G401.6 (cell line): Measurements from ENCODE around the gene ID2.

Experiments used
- FAIRE-seq: peaks from 2 replicates; lab custom pipeline; 2012; peaks lifted over from hg19 to GRCh38; lab: Jason Lieb, UNC

The ID2 gene

DNA sequence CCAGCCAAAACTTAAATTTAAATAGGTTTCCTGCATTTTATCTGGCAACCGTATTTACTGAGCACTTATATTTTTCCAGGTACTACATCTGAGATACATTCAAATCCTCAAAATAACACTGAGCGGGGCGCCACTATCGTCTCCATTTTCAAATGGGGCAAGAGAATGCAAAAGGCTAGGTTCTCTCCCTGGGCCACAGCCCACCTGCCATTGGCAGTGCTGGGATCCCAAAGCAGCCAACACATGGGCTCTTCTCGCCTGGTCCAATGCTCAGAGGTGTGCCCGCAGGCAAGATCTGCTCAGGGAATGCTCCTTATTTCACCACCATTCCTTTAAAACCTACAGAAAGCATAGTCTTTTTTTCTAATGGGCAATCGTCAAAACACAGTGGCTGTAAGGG lies 11.3 kb upstream of the ID2 start:
- FAIRE-seq, result no peak

DNA sequence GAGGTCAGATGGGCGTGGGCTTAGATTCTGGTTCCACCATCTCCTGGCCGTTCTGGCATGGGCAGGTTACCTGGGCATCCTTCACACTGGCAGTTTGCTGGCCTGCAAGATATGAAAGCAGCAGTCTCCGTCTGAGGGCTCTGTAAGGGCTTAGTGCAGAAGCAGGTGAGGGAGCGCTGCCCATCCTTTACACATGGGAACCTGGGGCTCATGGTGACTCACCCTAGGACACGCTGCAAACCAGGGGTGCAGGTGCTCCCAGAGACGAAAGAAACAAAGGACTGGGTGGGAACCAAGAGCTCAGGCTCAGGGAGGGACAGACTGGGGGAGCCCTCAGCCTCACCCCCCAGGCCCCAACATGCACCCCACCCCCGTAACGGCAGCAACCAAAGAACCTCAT lies 10.7 kb upstream of the ID2 start:
- no peak for FAIRE-seq

DNA sequence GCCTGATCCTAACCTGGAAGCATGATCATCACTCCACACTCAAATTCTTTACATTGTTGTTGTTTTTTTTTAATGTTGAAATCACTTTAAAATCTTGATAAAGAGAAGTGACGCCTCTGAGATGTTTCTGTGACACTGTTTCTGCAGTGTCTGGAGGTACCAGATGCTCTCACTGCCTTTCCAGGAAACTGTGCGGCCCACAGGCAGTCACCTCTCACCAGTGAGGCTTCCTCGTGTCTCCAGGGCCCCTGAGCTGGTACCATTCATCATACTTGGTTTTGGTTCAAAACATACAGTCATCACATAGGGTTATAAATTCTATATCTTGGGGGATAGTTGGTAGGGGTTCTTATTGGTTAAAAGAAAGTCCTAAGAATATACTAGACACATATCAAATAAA lies 10.1 kb upstream of the ID2 start:
- no peak for FAIRE-seq

DNA sequence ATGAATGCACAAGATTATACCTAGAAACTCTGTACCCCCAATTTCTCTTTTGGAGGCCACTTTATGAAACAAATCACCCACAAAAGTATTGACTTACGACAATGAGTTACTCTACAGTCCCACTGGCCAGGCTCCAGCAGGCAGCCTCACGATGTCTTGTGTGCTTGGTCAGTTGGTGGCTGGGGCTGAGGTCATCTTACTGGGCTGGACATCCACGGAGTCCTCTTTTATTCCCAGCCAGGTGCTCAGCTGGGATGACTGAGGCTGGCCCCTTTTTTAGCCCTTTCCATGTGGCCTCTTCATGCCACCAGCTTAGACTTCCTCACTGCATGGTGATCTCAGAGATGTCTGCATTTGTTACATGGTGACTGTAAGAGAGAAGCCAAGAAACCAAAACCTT lies 8.9 kb upstream of the ID2 start:
- no peak for FAIRE-seq

DNA sequence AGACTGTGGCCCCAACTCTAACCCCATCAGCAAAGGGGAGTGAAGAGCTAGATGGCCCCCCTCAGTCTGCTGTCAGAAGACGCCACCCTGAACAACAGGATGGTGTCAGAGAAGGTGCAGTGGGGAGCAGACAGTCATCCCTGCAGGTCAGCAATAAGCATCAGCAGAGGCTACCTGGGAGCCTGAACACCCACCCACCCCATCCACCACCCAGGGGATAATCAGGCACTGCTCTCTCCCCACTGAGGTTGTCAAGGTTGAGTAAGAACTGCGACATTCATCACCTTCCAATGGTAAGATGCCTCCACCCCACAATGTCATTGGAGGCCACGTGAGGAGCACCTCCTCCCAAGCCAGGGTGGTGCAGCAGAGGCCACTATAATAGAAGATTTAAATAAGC lies 8.5 kb upstream of the ID2 start:
- FAIRE-seq, result no peak

DNA sequence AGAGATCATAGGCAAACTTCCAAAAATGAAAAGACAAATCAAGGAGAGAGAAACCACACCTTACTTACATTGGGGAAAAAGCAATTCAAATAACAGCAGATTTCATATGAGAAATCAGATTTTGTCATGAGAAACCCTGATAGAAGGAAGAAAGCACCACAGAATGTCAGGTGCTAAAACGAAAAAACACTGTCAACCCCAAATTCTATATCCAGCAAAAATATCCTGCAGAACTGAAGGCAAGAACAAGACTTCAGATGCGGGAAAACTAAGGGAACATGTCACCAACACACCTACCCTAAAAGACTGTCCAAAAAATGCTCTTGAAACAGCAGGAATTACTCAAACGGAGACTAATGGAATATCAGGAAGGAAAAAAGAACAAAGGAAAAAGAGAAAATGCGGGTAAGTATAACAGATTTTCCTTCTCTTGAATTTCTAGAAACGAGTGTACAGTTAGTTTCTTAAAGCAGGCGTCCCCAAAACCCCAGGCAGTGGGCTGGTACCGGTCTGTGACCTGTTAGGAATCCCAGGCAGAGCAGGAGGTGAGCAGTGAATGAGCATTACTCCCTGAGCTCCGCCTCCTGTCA lies 7.3 kb upstream of the ID2 start:
- FAIRE-seq, result no peak

DNA sequence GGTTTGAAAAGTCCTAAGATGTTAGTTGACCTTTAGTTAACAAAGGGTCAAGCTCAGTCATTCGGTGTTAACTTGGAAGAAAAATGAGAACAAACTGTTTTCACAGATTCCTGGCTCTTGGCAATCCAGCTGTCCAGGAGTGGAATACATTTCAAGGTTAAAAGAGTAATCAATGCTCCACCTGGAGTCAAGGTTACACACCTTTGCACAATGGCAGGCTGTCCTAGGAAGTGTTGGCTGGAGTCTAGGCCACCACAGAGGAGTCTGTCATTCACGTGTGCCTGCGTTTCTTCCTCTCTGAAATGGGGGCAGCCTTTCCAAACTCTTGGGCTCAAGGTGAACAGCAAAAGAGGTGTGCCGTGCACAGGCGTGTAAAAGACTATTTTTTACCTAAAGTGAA lies 6.3 kb upstream of the ID2 start:
- FAIRE-seq, result no peak

DNA sequence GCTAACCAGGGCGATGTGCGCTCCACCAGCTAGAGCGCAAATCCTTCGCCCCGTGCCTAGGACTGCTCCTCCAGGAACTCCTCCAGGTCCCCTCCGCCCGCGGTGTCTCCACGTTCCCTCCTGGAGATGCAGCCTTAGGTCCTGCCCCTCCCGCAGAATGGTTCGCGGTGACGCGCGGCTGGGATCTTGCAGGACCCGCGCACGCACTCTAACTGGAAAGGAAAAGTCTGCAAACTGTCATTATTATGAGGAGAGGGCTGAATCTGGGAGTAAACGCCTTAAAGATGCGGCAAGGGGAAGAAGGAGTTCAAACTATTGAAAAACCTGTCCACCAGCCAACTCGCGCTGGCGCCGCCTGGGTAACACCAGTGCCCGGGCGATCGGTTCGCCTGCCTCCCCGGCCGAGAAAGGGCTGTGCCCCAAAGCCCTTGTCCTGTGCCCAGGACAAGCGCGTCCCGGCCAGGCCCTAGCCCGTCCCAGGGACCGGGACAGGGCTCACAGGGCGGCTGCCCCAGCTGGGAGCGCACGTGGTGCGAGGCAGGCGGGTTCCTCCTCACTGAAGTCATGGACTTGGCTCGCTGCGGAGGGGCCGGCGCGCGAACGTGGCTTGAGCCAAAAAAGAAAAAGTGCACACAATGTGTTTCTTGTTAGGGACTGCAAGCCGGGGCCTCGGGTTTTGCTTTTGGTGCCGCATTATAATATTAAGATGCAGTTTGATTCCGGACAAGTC lies 5.5 kb upstream of the ID2 start:
- FAIRE-seq, result no peak

DNA sequence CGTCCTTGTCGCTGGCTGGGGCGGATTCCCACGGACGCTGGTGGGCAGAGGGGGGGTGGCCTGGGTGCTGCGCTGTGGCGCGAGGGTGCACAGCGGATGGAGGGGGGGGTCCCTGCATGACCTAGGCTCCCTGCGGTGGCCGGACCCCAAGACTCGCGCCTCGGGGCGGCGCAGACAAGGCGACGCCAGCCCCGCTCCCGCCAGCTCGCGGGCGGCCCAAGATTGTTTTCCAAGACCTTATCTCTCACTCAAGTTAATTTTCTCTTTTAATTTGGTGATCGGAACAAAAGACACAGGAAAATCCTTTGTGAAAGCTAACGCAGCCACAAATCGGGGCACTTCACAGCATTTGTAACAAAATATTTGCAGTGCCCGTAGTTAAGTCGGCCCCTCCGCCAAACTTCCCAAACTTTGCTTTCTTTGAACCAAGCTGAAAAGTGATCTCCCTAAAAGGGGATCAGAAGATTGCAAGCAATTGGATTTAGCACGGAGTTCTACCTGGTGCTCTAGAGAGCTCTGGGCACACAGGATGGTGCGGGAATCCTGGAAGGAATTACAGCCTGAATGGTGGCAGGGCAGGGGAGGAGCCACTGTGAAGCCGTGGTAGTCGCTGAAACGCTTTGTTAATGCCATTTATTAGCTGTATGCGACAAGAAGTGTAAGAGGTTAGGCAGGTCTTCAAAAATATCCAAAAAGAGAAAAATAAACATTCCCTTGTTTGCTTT lies 4.8 kb upstream of the ID2 start:
- no peak for FAIRE-seq

DNA sequence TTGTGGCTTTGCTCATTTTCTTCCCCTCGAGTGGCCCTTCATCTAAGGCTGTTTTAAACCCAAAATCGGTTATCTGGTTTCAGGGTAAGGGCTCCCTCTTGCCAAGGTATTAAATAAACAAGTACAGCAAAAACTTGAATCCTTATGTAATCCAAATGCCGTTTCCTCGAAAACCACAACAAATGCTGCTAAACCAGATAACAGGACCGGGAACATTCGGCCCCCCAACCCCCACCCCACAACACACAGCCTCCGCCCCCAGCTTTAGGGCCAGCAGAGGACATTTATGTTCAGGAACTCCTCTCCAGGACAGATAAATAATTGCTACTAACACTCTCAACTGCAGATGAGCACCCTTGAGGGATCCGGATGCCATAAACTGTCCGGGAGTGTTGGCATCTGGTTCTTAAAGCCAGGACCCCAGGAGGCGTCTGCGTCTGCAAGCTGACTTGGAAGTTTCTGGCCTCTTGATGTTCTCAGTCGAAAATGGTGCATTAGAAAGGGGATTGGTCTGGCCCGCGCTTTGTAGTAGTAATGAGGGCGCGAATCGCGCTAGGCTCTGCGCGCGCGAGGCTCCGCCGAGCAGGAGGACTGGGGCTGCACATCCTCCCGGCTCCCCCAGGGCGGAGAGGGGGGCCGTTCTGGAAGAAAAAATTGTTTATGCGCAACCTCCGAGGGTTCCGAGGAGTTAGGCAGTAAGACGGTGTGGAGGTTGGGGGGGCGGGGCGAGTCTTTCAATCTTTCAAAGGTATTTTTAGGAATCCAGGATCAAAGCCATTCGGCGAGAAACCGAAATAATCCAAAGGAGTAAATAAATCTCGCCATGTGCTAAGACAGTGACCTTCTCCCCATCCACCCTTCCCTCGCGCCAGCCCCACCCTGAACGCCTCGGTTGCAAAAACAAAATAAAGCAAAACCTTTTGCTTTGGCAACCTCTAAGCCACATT lies 3.9 kb upstream of the ID2 start:
- FAIRE-seq, result no peak

DNA sequence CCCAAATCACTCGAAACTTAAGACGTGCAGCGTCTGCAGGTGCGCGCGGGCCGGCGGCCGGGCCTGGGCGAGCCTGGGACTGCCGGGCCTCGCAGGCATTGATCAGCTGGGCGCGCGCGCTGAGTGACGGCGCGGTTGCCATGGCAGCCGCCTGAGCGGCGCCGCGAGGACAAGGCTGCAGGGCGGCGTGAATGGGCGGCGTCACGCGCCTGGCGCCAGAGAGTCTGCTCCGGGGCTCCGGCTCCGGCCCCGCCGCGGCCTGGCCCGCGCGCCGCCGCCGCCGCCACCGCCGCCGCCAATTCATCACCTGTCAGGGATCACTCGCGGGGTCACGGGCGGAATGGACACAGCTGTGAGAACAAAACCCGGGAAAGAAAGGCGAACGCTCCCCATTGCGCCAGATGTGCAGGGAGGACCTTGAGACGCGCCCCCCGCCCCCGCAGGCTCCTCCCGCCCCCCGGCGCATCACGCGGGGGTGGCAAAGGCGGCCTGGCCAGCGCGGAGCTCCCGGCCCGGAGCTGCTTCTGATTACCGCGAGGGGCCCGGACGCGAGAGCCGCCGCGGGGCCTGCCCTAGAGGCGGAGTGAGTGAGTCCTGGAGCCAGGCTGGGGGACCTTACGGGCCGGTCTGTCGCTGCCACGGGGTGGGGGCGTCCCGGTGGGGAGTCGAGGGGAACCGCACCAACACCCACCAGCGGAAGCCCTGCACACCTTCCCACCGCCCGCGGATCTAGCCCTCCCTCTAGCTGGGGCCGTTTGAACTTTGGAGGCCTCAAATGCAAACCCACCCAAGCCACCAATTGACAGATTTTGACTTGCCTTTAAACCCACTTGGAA lies 2.9 kb upstream of the ID2 start:
- FAIRE-seq, result no peak

DNA sequence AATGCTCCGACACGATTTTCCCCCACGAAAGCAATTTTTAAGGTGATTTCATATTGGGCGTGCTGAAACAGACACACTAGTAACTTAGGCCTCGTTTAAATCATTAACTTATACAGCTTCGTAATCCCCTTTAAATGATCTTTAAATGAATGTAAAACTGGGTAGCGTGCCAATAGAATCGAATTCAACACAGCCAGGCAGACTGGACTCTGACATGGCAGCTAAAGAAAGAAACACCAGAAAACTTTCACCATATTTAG lies 2.4 kb upstream of the ID2 start:
- no peak for FAIRE-seq

DNA sequence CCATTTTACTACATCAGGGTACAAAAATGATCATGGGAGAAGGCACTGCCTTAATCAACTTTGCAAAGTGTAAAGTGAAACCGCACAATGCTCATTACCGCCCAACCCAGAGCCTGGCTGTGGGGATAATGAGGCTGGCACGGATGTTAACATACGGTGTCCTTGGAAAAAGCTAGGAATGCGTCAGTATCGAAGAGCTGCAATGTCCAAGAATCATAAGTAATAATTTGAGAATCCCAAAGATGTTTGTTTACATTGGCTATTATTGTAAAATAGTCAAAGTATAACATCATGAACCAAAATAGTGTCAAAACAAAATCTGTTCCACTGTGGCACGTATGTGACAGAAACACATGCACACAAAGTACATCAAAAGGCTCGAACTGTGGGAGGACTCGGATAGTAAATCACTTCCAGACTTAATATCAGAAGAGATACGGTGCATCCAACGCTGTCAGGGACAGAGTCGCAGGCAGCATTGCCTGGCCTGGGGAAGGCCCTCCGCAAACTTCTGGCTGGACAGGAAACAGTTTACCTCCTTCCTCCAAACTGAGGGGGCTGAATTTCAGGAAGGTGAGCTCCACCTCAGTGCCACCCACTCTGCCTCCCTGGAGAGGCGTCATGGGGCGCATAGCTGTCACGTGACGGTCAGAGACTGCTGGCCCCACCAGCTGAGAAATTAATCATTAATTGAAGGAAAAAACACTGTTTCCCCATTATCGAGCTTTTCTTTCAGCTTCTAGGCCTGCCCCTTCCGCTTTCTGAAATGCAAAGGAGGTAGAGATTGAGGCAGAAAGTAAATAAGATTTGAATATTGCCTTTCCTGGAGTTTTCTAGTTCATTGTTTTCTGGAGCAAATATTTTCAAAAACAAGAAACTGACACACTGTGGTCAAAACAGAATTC lies 1.8 kb upstream of the ID2 start:
- FAIRE-seq, result peak; percentile 60

DNA sequence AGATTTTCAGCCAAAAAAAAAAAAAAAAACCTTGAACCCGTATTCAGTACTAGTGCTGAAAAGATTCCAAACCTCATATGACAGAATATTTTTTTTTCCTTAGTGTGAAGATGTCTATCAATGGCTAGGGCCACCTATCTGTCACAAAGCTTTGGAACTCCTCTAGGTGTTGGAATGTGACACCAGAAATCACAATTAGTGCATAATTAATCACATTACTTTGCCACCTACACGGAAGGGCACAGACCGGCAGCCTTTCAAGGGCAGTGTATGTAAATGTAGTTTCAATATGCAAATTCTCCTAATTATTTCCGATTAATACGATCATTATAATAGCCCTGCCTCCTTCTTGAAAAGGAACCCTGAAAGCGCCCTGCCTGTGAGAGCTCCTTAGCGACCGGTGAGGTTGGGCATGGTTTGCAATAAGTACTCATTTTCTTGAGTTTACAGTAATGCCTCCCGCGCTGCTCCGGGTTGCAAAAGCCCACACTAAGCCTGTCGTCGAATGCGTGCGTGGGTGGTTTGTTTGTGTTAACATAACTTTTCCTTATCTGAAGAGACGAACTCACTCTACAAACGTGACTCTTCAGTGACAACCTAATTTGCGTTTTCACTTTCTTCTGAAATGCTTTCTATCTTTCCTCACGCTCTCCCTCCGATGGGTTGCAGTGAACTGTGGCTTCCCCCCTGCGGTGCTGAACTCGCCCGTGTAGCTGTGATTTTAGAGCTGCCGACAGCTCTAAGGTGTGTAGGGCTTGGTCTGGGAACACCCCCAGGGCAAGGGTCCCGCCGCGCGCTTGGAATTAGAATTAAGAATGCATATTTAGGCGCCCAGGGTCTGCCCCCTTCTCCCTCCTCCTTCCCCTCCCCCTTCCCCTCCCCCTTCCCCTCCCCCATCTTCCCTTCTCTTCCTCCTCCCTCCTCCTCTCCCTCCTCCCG lies 765 bp upstream of the ID2 start:
- FAIRE-seq, result peak; percentile 39

DNA sequence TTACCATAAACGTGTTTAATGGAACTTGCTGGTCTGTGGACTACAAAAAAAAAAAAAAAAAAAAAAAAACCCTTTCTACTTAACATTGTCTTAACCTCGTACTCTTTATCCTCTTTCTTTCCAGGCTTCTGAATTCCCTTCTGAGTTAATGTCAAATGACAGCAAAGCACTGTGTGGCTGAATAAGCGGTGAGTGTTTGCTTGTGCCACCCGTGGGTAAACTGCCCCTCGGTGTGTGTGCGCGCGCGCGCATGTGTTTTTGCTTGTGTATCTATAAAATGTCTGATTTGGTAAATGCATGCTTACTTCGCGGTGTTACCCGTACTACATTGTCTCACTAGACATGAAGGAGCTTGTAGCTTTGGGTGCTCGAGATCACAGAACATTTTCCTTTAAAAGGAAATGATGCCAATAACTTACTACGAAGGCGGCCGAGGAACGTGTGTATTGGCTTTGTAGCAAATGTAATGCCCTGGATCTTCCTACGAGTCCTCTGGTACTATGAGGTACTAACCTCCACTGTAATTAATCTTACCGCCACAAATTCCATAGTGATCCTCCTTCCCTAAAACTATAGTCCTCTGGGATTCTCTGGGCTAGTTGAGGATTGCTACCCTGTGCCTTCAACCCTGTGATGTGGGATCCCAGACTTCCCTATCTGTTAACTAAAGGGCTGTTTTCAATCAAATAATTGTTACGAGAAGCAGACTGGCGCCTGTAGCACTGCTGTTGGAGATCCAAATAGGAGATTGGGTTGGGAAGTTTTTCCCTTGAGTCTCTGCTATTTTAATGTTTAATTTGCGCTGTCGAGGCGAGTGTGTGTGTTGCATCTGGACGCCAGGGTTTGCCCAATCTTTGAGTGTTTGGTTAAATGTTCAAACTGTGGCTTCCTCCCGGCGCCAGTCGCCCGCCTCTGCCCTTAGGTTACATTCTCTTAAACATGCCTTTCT lies 1.1 kb downstream of the ID2 start:
- FAIRE-seq, result no peak

DNA sequence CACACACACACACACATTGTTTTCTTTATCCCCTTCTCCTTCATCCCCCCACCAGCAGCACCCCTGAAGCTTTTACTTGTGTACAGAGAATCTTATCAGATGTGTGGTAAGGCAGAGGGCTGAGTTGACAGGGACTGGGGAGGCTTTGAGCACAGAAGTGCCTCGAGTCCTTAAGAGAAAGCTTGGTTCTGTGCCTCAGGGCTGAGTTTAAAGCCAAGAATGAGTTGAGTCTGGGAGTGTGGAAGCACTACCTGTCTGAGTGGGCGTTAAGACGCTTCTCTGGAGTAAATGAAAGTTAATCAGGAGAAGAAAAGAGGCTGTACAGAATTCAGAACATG lies 2.7 kb downstream of the ID2 start:
- FAIRE-seq, result no peak

DNA sequence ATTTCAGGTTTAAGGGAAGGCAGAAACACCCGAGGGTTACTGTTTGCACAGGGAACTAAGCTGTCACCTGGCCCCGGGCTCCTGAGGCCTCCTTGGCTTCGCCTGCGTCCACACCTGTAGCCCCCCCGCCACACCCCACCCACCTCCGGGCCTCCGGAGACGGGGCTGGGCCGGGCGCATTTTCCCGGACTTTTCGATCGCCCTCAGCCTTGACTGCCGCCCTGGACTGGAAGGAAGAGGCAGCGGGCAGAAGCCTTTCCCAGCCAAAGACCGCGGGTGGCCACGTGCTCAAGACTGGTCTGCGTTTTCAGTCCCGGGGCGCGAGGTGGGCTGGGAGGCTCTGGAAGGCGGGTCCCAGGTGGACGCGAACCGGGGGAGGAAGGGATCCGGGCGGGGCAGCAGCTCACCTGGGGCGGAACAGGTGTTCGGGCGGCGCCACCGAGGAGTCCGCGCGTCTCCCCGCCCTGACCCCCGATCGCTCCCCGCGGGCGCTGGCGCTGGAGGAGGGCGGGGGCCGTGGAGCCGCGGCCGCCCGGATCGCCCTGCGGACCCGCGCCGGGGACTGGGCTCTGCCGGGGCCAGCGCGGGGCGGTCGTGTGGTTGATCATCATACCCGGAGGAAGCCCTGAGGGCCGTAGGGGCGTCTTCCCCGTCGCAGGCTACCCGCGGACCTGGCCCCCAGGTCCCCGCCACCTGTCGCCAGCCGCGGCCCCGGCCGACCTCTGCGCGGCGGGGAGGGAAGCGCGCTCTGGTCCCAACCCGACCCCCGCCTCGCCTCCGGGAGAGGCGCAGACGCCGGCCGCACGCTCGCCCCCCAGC lies 3.2 kb downstream of the ID2 start:
- no peak for FAIRE-seq
